Endothelial cell of hepatic sinusoid (primary cell): ENCODE measurements around the gene RPL27.
"Not testable (repeated sequence)": the region's sequence is repeated elsewhere in the genome, so short reads cannot be mapped to it uniquely, and the experiment has no call there.

ENCODE experiments used
- in situ Hi-C: cut with HindIII; loops from 2 replicates; pipeline ENCODE4 v1.10.0; 2017; ENCODE audit warnings: low sequenced_read_pairs

Gene RPL27

GRCh38 chr17:42992872-42993271 is 5.3 kb upstream of the RPL27 start:
- in situ Hi-C loops = no loop called here

GRCh38 chr17:42993913-42994312 is 4.3 kb upstream of the RPL27 start:
- in situ Hi-C loops = not testable (repeated sequence)

GRCh38 chr17:42997390-42997983 is 732 bp upstream of the RPL27 start:
- in situ Hi-C loops = no loop called here

- in situ Hi-C loops = no loop called here
These were observed 845 bp downstream of the RPL27 start for GRCh38 chr17:42999003-42999525.

- in situ Hi-C loops = not testable (repeated sequence)
These were observed 2.7 kb downstream of the RPL27 start for GRCh38 chr17:43000894-43001293.

GRCh38 chr17:43003542-43004172 is 5.4 kb downstream of the RPL27 start:
- in situ Hi-C loops = no loop called here

GRCh38 chr17:43006639-43007551 is 8.7 kb downstream of the RPL27 start, which contains the start of gene IFI35:
Gene IFI35, plus strand, starts transcription at chr17:43006784. Its CDS starts 164 bp downstream, at chr17:43006948.
- in situ Hi-C loops = no loop called here

GRCh38 chr17:43010667-43011308 is 12.6 kb downstream of the RPL27 start:
- in situ Hi-C loops = no loop called here

- in situ Hi-C loops = no loop called here
These were observed 13.7 kb downstream of the RPL27 start for GRCh38 chr17:43011728-43012472.

GRCh38 chr17:43013296-43013695 is 15.1 kb downstream of the RPL27 start:
- in situ Hi-C loops = no loop called here

- in situ Hi-C loops = no loop called here
These were observed 15.9 kb downstream of the RPL27 start for GRCh38 chr17:43014020-43014648.

GRCh38 chr17:43014649-43015542 is 16.7 kb downstream of the RPL27 start:
- in situ Hi-C loops = no loop called here

- in situ Hi-C loops = no loop called here
These were observed 17.4 kb downstream of the RPL27 start for GRCh38 chr17:43015579-43015978.

GRCh38 chr17:43016216-43016615 is 18.0 kb downstream of the RPL27 start:
- in situ Hi-C loops = no loop called here

- in situ Hi-C loops = no loop called here
These were observed 20.0 kb downstream of the RPL27 start for GRCh38 chr17:43018008-43018853.

- in situ Hi-C loops = no loop called here
These were observed 20.7 kb downstream of the RPL27 start for GRCh38 chr17:43018932-43019331.

- in situ Hi-C loops = no loop called here
These were observed 21.2 kb downstream of the RPL27 start for GRCh38 chr17:43019418-43019817.
